GM20431 (cell line): ENCODE measurements around the gene PHACTR4.
"Not testable (repeated sequence)": the region's sequence is repeated elsewhere in the genome, so short reads cannot be mapped to it uniquely, and the experiment has no call there.

Experiments used
- in situ Hi-C: fragments of 300-500 bp; cut with MseI, MboI; formaldehyde crosslinking; loops from one replicate; pipeline ENCODE4 v1.15.0; 2020; ENCODE audit warnings: low sequenced_read_pairs; ENCODE audit not compliant: unreplicated experiment

Gene PHACTR4

GRCh38 chr1:28480308-28480707, 110.8 kb downstream of the PHACTR4 start:
- in situ Hi-C loops = no loop called here

- in situ Hi-C loops = no loop called here
These were observed 112.6 kb downstream of the PHACTR4 start for GRCh38 chr1:28482138-28482537.

DNA sequence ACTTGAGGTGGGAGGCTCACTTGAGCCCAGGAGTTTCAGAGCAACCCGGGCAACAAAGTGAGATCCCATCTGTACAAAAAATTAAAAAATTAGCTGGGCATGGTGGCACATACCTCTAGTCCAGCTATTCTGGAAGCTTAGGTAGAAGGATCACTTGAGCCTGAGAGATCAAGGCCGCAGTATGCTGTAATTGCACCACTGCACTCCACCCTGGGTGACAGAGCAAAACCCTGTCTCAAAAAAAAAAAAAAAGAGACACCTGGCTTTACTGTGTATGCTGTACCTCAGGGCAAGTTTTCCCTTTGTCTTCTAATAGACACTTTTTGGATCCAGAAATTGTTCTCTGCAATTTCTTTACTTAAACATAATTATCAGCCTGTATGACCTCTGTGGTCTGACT, 113.2 kb downstream of the PHACTR4 start:
- in situ Hi-C loops = no loop called here

GRCh38 chr1:28494737-28495136, 125.2 kb downstream of the PHACTR4 start:
- in situ Hi-C loops = no loop called here

DNA sequence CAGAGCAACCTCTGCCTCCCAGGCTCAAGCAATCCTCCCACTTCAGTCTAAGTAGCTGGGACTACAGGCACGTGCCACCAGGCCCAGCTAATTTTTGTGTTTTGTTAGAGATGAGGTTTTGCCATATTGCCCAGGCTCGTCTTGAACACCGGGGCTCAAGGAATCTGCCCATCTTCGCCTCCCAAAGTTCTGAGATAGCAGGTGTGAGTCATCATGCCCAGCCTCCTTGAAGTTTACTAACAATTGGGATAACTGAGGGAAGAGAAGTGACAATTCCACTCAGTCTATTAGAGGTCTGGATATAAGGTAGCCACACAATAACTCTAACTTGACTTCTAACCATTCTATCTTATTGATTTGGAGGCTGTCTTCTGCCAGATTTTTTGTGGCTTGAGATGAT, 130.0 kb downstream of the PHACTR4 start:
- in situ Hi-C loops = no loop called here

DNA sequence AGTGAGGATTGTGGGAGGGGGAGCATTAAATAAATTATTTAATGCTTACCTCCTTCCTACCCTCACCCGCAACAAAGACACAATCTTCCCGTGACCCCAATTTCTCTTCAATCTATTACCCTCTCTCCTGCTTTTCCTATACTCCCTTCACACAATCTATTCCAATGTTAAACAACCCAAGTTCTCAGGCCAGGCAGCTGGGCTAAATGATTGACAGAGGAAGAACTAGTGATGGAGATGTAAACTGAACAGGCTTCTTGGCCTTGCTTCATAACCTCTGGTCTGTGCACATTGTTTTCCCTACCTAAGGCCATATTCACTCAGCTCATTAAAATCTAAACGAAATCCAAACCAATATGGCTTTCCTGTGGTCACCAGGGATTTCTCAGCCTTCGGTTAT, 132.4 kb downstream of the PHACTR4 start:
- in situ Hi-C loops = no loop called here

DNA sequence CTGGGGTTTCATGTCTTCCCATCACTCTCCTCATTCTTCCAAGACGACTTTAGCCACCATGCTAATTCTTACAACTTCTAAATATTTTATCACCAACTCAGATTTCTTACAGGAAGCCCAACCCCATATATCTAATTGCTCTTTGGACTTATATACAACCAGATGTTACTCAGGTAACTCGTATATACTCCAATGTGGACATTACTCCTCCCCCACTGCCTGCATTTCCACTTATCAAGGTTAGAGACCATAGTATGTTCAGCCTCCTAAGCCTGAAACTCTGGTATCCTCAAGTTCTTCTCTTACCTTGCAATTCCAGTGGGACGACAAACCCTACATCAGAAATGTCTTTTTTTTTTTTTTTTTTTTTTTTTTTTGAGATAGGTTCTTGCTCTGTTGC, 133.6 kb downstream of the PHACTR4 start:
- in situ Hi-C loops = no loop called here

DNA sequence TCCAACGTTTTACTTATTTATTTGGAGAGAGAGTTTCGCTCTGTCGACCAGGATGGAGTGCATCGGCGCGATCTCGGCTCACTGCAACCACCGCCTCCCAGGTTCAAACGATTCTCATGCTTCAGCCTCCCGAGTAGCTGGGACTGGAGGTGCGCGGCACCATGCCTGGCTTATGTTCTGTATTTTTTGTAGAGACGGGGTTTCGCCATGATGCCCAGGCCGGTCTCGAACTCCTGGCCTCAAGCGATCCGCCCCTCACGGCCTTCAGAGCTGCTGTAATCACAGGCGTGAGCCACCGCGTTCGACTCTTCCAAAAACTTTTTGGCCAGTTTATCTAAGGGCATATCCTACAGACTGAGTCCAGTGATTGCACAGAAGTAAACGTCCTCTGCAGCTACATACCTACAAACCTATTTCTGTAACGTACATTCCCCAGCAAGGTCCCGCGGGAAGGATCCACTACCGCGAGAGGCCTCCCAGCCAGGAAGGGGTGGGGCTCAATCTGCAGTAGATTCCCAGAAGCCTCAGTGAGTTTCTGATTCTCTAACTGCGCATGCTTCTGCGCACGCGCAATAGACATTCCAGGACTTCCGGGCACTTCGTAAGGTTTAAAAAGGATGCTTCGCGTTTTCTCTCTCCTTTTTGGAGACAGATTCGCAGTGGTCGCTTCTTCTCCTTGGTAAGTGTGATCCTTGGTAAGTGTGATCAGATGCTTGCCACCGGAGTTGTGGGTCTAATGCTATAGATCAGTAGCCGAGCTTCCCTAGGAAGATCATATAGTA, 136.1 kb downstream of the PHACTR4 start, which contains the start of gene RCC1:
Gene RCC1 (plus strand): TSS at position 638 of the 782 bp plus-strand sequence. CDS start 23,824 bp downstream, outside the sequence.
- in situ Hi-C loops = no loop called here

- in situ Hi-C loops = no loop called here
These were observed 137.3 kb downstream of the PHACTR4 start for GRCh38 chr1:28506907-28507246.

GRCh38 chr1:28507247-28507645, 137.7 kb downstream of the PHACTR4 start:
- in situ Hi-C loops = no loop called here

- in situ Hi-C loops = no loop called here
These were observed 138.3 kb downstream of the PHACTR4 start for GRCh38 chr1:28507646-28508434.

GRCh38 chr1:28508435-28508754, 138.9 kb downstream of the PHACTR4 start:
- in situ Hi-C loops = no loop called here

GRCh38 chr1:28509705-28510272, 140.2 kb downstream of the PHACTR4 start:
- in situ Hi-C loops = no loop called here

DNA sequence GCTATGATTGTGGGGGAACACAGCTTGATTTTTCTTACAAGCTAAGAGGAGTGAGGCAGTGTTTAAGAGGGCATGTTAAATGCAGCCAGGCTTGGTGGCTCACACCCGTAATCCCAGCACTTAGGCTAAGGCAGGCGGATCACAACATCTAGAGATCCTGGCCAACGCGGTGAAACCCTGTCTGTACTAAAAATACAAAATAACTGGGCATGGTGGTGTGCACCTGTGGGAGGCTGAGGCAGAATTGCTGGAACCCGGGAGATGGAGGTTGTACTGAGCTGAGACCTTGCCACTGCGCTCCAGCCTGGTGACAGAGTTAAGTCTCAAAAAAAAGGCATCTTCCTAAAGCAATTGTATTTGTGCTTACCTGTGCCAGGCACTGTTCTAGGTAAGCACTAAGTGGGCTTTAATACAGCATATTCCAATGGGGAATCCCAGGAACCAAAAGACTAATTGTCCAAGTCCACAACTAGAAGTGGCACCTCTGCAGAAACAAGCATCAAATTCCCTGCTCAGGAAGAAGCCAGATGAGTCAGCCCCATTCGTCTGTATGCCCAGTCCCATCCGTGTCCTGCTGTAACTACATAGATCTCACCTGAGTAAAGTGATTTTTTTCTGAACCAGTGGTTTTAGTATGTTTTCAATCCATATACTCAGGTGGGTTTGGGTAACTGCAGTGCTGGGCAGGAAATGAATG, 140.9 kb downstream of the PHACTR4 start:
- in situ Hi-C loops = no loop called here

GRCh38 chr1:28510970-28511440, 141.5 kb downstream of the PHACTR4 start:
- in situ Hi-C loops = no loop called here

GRCh38 chr1:28512058-28512611, 142.6 kb downstream of the PHACTR4 start:
- in situ Hi-C loops = no loop called here

DNA sequence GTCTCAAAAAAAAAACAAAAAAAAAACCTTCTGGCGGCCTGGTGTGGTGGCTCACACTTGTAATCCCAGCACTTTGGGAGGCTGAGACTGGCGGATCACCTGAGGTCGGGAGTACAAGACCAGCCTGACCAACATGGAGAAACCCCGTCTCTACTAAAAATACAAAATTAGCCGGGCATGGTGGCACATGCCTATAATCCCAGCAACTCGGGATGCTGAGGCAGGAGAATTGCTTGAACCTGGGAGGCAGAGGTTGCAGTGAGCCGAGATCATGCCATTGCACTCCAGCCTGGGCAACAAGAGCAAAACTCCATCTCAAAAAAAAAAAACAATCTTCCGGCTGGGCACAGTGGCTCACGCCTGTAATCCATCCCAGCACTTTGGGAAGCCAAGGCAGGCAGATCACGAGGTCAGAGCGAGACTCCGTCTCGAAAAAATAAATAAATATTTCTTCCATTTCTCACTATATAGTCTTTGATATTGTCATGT, 144.9 kb downstream of the PHACTR4 start:
- in situ Hi-C loops = not testable (repeated sequence)

- in situ Hi-C loops = no loop called here
These were observed 147.0 kb downstream of the PHACTR4 start for GRCh38 chr1:28516518-28516956.

- in situ Hi-C loops = no loop called here
These were observed 148.1 kb downstream of the PHACTR4 start for GRCh38 chr1:28517649-28517999.
